DMS53 (cell line): ENCODE results near the gene ZNF780B.
"Not testable (repeated sequence)": the region's sequence is repeated elsewhere in the genome, so short reads cannot be mapped to it uniquely, and the experiment has no call there.

ENCODE experiments used
- DNase-seq: peaks from one replicate; lab custom pipeline; 2025; lab: John Stamatoyannopoulos, UW

Gene ZNF780B

GRCh38 chr19:40055832-40056504 lies at the start of gene ZNF780B:
Gene ZNF780B, minus strand, starts transcription at chr19:40056231. Its CDS starts 5,899 bp downstream, at chr19:40050332.
- DNase-seq, result peak; percentile 85

- no peak for DNase-seq
Measured at GRCh38 chr19:40104754-40105153, 48.7 kb upstream of the ZNF780B start.

DNA sequence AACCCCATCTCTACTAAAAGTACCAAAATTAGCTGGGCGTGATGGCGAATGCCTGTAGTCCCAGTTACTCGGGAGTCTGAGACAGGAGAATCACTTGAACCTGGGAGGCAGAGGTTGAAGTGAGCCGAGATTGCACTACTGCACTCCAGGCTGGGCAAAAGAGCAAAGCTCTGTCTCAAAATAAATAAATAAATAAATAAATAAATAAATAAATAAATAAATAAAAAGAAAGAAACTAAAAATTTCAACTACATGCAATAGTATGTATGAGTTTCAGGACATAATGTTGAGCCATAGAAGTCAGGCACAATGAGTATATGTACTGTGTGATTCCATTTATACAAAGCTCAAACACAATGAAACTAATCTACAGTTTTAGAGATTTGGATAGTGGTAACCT lies 47.6 kb upstream of the ZNF780B start:
- DNase-seq, result no peak

- DNase-seq, result no peak
Measured at GRCh38 chr19:40101813-40102212, 45.8 kb upstream of the ZNF780B start.

GRCh38 chr19:40093416-40093815 lies 37.4 kb upstream of the ZNF780B start:
- no peak for DNase-seq

DNA sequence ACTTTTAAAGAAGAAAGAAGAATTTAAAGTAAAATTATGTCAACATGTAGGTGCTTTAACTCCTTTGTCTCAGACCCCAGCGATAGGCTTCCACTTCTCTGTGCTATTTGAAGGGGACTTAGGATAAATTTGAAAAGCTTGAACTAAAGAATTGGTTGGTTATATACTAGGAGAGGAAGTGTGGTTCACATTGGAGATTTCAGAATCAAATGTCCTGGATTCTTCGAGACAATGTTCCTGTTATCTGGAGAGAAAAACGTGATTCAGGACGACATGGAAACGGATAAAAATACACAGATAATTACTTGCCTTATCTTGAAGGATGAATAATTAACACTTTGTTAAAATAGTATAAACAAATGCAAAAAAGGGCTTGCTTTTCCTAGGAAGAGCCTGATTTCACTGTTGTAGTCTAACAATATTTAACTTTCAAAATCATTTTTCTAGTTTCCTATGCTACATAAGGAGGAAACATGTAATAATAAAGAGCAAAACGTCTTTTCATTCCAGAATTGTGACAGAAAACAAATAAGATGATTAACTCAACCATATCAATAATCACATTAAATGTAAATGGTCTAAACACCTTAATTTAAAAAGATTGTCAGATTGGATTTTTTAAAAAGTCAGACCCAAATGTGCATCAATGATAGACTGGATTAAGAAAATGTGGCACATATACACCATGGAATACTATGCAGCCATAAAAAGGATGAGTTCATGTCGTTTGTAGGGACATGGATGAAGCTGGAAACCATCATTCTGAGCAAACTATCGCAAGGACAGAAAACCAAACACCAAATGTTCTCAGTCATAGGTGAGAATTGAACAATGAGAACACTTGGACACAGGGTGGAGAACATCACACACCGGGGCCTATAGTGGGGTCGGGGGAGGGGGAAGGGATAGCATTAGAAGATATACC lies 35.4 kb upstream of the ZNF780B start:
- peak; percentile 45 for DNase-seq

DNA sequence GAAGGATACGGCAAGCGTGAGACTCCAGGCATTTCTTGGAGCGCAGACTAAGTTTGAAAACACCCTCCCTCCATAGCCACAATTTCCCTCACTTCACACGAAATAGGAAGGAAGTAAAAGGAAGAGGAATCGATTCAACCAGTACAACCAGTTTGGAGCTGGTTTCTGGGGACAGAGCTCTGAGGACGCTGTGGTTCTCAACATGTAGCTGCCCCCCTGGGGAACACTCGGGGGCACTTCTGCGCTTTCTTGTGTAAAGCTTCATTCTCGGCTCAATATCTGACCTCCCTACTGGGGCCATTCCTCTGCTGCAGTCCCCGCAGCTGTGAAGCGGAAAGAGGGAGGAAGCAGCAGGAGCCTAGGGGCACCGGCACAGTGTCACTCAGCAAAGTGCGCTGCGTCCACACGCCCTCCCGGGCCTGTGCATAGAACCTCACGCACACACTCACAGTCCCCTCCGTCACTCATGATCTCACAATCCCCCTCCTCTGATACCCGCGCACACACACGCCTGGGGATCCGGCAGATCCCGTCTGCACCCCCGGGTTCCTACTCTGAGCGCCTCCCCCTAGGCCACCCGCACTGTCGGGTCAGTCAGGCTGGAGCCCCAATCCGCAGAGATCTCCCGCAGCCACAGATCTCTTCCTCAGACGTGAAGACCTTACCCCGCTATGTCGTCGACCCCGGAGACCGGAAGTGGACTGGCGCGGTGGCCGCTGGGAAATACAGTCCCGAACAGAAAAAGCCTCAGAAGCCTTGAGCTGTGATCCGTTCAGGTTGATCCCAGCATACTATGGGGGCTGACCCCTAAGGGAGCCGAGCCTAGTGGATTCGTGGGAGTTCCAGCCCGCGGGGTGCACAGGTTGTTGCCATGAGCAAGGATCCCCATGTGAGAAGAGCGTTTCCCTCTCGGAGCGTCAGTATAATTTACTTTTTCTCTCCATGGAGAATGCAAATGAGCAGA lies 34.5 kb upstream of the ZNF780B start, which contains the start of gene ZNF780A:
ZNF780A (minus strand) TSS at position 703 of the 964 bp plus-strand sequence. CDS start 6,190 bp downstream, outside the sequence.
- peak; percentile 89 for DNase-seq

GRCh38 chr19:40089462-40089861 lies 33.4 kb upstream of the ZNF780B start:
- DNase-seq, result peak; percentile 23

- no peak for DNase-seq
Measured at GRCh38 chr19:40088299-40089047, 32.4 kb upstream of the ZNF780B start.

DNA sequence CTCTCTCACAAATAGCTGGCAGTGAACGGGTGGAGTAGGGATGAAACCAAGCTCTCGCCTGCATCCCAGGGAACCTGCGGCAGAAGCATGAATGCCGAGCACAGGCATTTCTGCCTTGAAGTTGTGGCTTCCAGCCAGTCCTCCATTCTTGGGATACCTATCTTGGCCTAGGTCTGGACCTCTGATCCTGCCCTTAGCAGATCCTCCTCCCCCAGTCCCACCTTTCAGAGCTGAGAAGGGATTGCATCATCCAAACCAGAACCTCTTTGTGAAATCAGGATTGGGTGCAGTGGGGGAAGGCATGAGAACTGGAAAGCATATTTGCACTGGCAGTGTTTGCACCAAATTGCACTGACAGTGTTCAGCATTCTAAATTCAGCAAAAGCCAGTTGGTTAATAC lies 28.9 kb upstream of the ZNF780B start:
- no peak for DNase-seq

DNA sequence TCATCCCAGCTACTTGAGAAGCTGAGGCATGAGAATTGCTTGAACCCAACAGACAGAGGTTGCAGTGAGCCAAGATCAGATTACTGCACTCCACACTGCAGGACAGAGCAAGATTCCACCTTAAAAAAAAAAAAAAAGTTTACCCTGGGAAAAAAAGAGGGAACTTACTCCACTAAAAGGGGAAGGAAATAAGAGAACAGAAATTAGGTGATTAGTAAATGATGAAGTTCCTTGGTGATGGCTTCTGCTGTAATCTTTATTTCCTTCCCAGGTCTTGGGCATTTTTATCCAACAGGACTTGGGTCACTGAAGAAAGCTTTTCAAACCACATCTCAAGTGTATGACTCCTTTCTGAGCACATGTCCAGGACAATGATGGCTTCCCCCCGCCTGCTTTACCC lies 25.4 kb upstream of the ZNF780B start:
- DNase-seq, result no peak

GRCh38 chr19:40080289-40080688 lies 24.3 kb upstream of the ZNF780B start:
- no peak for DNase-seq

DNA sequence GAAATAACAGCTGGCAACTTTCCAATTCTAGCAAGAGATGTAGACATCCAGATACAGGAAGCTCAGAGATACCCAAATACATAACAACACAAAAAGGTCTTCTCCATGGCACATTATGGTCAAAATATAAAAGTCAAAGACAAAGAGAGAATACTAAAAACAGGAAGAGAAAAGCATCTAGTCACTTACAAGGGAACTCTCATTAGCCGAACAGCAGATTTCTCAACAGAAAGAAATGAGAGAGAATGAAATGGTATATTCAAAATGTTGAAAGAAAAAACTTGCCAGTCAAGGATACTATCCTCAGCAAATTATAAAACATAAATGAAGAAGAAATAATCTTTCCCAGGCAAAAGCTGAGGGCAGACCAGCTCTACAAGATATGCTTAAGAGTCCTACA lies 22.3 kb upstream of the ZNF780B start:
- DNase-seq, result no peak

DNA sequence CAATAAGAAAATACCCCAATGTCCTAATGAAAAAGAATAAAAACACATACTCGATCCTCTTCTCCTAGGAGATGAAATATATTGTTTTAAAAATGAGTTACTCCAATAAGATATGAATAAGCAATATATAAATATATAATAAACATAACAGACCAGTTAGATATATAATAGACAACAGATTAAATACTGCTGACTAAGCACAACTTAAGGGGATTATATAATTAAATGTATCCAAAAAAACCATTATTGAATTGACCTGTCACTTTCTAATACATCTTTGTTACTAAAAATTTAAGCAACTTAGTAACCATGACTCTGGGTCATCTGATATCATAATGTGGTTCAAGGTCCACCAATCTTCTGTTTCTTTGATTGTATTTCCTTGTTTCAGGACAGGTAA lies 14.0 kb upstream of the ZNF780B start:
- no peak for DNase-seq

GRCh38 chr19:40059624-40060023 lies 3.6 kb upstream of the ZNF780B start:
- no peak for DNase-seq

DNA sequence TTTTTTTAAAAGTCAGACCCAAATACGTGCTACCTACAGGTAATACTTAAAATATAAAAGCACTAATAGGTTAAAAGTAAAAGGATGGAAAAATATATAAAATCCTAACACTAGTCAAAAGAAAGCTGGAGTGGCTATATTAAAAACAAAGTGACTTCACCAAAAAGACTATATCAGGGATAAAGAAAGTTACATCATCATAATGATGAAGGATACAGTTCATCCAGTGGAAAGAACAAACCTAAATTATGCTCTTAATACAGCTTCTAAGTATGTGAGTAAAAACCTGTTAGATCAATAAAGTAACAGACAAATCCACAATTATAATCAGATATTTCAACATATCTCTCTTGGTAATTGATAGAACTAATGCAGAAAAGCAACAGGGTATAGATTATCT lies 1.1 kb upstream of the ZNF780B start:
- DNase-seq, result no peak

GRCh38 chr19:40056505-40056904 lies 474 bp upstream of the ZNF780B start:
- DNase-seq, result no peak

DNA sequence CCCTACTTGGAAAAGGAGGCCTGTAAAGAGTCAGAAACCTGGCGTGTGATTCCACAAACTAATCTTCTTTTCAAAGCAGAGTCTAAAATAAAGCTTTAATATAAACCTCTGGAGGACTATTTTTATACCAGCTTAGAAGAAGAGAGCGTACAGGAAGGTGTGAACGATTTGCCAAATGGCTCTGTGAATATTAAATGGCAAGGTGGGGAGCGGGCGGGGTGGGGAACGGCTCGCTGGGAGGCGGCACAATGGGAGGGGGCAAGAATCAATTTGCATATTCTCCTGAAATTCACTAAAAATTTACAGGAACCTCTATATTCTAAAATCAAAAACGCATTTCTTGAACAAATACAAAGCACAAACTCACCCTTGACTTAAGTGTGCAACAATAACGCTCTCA lies 982 bp downstream of the ZNF780B start:
- DNase-seq, result no peak

DNA sequence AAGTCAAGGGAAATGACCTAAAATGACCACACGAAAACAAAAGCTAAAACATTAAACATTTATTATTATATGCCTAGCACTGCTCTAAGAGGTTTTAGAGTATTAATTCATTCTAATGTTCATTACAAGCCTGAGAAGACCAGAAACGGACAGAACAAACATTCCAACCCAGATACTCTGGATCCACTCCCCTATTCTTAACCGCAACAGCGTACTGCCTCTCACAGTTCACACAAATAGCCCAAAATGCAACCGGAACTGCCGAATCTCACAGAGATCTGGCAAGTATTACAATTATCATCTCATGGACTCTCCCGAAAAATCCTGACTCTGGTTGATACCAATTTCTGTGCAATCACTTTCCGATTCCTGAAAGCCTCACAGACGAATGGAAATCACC lies 1.4 kb downstream of the ZNF780B start:
- no peak for DNase-seq

- DNase-seq, result no peak
Measured at GRCh38 chr19:40053491-40053890, 2.5 kb downstream of the ZNF780B start.

DNA sequence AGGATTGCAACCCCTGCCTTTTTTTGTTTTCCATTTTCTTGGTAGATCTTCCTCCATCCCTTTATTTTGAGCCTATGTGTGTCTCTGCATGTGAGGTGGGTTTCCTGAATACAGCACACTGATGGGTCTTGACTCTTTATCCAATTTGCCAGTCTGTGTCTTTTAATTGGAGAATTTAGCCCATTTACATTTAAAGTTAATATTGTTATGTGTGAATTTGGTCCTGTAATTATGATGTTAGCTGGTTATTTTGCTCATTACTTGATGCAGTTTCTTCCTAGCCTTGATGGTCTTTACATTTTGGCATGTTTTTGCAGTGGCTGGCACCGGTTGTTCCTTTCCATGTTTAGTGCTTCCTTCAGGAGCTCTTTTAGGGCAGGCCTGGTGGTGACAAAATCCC lies 14.3 kb downstream of the ZNF780B start:
- not testable (repeated sequence) for DNase-seq
